ENCODE measurements around the gene BTNL2.
A peak's percentile ranks its signal among the peaks of the same experiment; 100 is the strongest.

Gene BTNL2

GRCh38 chr6:32424589-32425300, 17.8 kb upstream of the BTNL2 start:
- H3K4me3 ChIP-seq (ENCODE audit: low read length): no peak overlapping the region
- DNase-seq (ENCODE audit: low read depth, low spot score): no peak

GRCh38 chr6:32416036-32416435, 9.1 kb upstream of the BTNL2 start:
- no peak for DNase-seq (ENCODE audit: low read depth, low spot score)
- no peak overlapping the region for H3K4me3 ChIP-seq (ENCODE audit: low read length)

- H3K4me3 ChIP-seq (ENCODE audit: low read length): no peak overlapping the region
- DNase-seq (ENCODE audit: low read depth, low spot score): peak; percentile 56
Measured at GRCh38 chr6:32415521-32416019, 8.6 kb upstream of the BTNL2 start.

- H3K4me3 ChIP-seq (ENCODE audit: low read length): no peak overlapping the region
- peak; percentile 67 for DNase-seq (ENCODE audit: low read depth, low spot score)
Measured at GRCh38 chr6:32413427-32414047, 6.6 kb upstream of the BTNL2 start.

GRCh38 chr6:32411566-32412327, 4.8 kb upstream of the BTNL2 start:
- no peak overlapping the region for H3K4me3 ChIP-seq (ENCODE audit: low read length)
- DNase-seq (ENCODE audit: low read depth, low spot score): no peak

GRCh38 chr6:32410906-32411305, 3.9 kb upstream of the BTNL2 start:
- H3K4me3 ChIP-seq (ENCODE audit: low read length): no peak overlapping the region
- DNase-seq (ENCODE audit: low read depth, low spot score): no peak

- DNase-seq (ENCODE audit: low read depth, low spot score): no peak
Measured at GRCh38 chr6:32406197-32406596, 784 bp downstream of the BTNL2 start.

GRCh38 chr6:32405656-32406055, 1.3 kb downstream of the BTNL2 start:
- no peak overlapping the region for H3K4me3 ChIP-seq (ENCODE audit: low read length)
- no peak for DNase-seq (ENCODE audit: low read depth, low spot score)

More at GRCh38 chr6:32406197-32406596, 784 bp downstream of the BTNL2 start:
- H3K4me3 ChIP-seq (ENCODE audit: low read length): no peak overlapping the region

GRCh38 chr6:32402812-32403211, 4.2 kb downstream of the BTNL2 start:
- no peak for DNase-seq (ENCODE audit: low read depth, low spot score)

GRCh38 chr6:32401284-32401963, 5.6 kb downstream of the BTNL2 start:
- DNase-seq (ENCODE audit: low read depth, low spot score): no peak

More at GRCh38 chr6:32402812-32403211, 4.2 kb downstream of the BTNL2 start:
- no peak overlapping the region for H3K4me3 ChIP-seq (ENCODE audit: low read length)

GRCh38 chr6:32397252-32397920, 9.6 kb downstream of the BTNL2 start:
- no peak for DNase-seq (ENCODE audit: low read depth, low spot score)
- no peak overlapping the region for H3K4me3 ChIP-seq (ENCODE audit: low read length)

More at GRCh38 chr6:32401284-32401963, 5.6 kb downstream of the BTNL2 start:
- no peak overlapping the region for H3K4me3 ChIP-seq (ENCODE audit: low read length)

GRCh38 chr6:32396028-32396427, 11.0 kb downstream of the BTNL2 start:
- DNase-seq (ENCODE audit: low read depth, low spot score): no peak
- H3K4me3 ChIP-seq (ENCODE audit: low read length): no peak overlapping the region

- H3K4me3 ChIP-seq (ENCODE audit: low read length): no peak overlapping the region
- no peak for DNase-seq (ENCODE audit: low read depth, low spot score)
Measured at GRCh38 chr6:32393665-32394420, 13.1 kb downstream of the BTNL2 start.

- no peak for DNase-seq (ENCODE audit: low read depth, low spot score)
- H3K4me3 ChIP-seq (ENCODE audit: low read length): no peak overlapping the region
Measured at GRCh38 chr6:32391505-32391904, 15.5 kb downstream of the BTNL2 start.

GRCh38 chr6:32387589-32388340, 19.2 kb downstream of the BTNL2 start:
- no peak overlapping the region for H3K4me3 ChIP-seq (ENCODE audit: low read length)
- DNase-seq (ENCODE audit: low read depth, low spot score): no peak

GRCh38 chr6:32386040-32386439, 20.9 kb downstream of the BTNL2 start:
- no peak overlapping the region for H3K4me3 ChIP-seq (ENCODE audit: low read length)
- no peak for DNase-seq (ENCODE audit: low read depth, low spot score)

GRCh38 chr6:32382757-32383420, 24.1 kb downstream of the BTNL2 start:
- no peak for DNase-seq (ENCODE audit: low read depth, low spot score)
- H3K4me3 ChIP-seq (ENCODE audit: low read length): no peak overlapping the region

Data from Jurkat, Clone E6-1 (cell line).